Central memory CD4-positive, alpha-beta T cell (primary cell): Measurements from ENCODE around the gene CENPM.

Source experiments
- DNase-seq: peaks from one replicate; pipeline ENCODE4 v3.0.0; 2022

CENPM gene

DNA sequence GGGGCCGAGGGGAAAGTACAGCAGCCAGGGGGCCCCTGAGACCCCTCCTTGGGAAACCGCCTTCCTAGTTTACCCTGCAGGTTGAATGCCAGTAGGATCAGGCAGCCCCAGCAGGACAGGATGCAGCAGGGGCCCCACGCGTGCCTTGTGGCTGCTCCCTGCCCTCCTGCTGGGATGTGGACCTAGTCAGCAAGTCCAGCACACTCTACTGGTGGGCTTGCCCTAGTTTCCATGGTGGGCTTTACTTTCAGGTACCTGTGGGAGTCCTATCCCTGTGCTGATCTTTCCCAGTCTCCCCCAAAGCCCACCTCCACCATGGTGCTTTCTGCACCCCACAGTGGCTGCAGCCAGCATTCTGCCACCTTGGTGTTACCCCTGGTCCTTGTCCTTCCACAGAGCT is 54.2 kb downstream of the CENPM start:
- no peak for DNase-seq

GRCh38 chr22:41891407-41891806 is 55.5 kb downstream of the CENPM start:
- no peak for DNase-seq
